Gastrocnemius medialis (tissue), 4 donors: ENCODE data around the gene NRG3.

Source experiments
- CTCF ChIP-seq, 5 experiments: fragments of 450-650 bp in 3 of 5; fragments of 200-600 bp in 2 of 5; sonication (generic) in 2 of 5; IDR thresholded peaks in 4 of 5; conservative IDR thresholded peaks in 1 of 5; 1 replicate in 4 of 5; 2 replicates in 1 of 5; pipeline ENCODE4 v1.5.1; 2016 to 2019; ENCODE audit warnings: antibody characterized with exemption in 5 of 5, mild to moderate bottlenecking in 3 of 5, moderate library complexity in 3 of 5
- POLR2A ChIP-seq, 2 donors: fragments of 450-650 bp; IDR thresholded peaks; one replicate each; pipeline ENCODE4 v1.6.1; 2017; ENCODE audit warnings: antibody characterized with exemption in 2 of 2, mild to moderate bottlenecking in 2 of 2, moderate library complexity in 2 of 2

GRCh38 chr10:82390866-82391658 is 516.1 kb downstream of the NRG3 start:
- TF ChIP-seq CTCF (IDR thresholded peaks at IDR 0.05 in 4 of 5, conservative IDR thresholded peaks at IDR 0.05 in 1 of 5) = no peak
- no peak for TF ChIP-seq POLR2A (IDR thresholded peaks at IDR 0.05)
